ENCODE results near the gene FKBP10. TPM values are rescaled to one million over a fixed set of nuclear protein-coding genes. Genes with fewer than 3 reads are reported as not detected.
A peak's percentile ranks its signal among the peaks of the same experiment; 100 is the strongest.

Gene FKBP10
- total RNA-seq, 1 donor from 2014 or later: 154 TPM

DNA sequence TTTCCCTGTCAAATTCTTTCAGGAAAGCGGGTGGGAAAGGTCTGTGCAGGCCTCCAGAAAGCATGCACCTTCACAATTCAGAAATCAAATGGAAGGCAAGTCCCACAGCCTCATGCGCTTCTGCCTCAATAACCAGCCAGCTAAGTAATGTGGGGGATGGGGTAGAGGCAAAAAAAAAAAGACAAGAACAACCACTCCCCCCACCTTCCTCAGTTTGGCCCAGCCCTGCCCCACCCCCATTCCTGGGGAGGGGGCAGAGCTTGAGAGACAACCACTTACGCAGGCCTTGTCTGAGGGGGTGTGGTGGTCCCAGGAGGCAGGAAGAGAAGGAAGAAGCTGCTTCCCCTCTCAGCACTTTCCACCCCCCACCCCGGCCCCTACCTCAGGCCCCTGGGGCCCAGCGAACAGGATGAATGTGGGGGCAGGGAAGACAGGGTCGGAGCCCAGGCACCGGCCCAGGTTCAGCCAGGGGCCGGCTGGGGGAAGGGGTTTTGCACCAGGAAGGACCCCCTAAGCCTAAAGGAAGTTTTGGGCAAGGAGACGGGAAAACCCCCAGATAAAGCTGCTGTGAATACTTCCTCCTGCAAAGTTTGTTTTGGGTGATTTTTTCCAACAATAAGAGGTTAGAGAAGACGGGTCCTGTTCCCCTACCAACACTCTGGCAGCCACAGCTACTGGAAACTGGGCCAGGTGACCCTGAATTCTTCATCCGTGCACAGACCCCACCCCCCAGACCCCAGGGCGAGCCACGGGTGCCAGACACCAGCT lies 27.5 kb upstream of the FKBP10 start:
- no peaks in the 10 kb centered on the region for H3K9me3 Mint-ChIP-seq (ENCODE audit: low read depth)
- TF ChIP-seq, protein P1, sequence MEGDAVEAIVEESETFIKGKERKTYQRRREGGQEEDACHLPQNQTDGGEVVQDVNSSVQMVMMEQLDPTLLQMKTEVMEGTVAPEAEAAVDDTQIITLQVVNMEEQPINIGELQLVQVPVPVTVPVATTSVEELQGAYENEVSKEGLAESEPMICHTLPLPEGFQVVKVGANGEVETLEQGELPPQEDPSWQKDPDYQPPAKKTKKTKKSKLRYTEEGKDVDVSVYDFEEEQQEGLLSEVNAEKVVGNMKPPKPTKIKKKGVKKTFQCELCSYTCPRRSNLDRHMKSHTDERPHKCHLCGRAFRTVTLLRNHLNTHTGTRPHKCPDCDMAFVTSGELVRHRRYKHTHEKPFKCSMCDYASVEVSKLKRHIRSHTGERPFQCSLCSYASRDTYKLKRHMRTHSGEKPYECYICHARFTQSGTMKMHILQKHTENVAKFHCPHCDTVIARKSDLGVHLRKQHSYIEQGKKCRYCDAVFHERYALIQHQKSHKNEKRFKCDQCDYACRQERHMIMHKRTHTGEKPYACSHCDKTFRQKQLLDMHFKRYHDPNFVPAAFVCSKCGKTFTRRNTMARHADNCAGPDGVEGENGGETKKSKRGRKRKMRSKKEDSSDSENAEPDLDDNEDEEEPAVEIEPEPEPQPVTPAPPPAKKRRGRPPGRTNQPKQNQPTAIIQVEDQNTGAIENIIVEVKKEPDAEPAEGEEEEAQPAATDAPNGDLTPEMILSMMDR (IDR thresholded peaks at IDR 0.05; ENCODE audit: unreplicated experiment): no peak
- peak overlapping the region; percentile 81 for H3K4me3 Mint-ChIP-seq (ENCODE audit: low read depth)
- H3K27ac Mint-ChIP-seq: peak overlapping the region; percentile 97
- peaks cover 4% of the 10 kb centered on the region for H3K36me3 Mint-ChIP-seq (ENCODE audit: insufficient read depth)
- DNase-seq (ENCODE audit: low spot score, unreplicated experiment): no peak
- H3K27me3 Mint-ChIP-seq: no peaks in the 10 kb centered on the region
- H3K4me1 Mint-ChIP-seq (ENCODE audit: low read depth): peaks cover 34% of the 10 kb centered on the region

DNA sequence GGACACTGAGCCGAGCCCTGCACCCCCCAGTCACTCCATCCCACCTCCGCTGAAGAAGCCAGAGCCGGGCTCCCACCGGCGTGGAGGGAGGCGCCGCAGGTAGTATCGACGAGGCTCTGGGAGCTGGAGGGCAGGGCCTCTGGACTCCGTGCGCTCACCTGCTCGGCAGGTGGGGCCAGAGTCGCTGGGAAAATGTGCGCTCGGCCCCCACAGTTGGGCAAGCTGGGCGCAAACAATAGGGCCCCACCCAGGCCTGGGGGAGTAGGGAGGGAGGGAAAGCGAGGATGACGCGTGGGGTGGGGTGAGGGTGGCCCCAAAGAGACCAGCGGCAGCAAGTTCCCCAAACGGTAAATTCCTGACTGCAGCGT lies 27.0 kb upstream of the FKBP10 start:
- H3K9me3 Mint-ChIP-seq (ENCODE audit: low read depth): no peaks in the 10 kb centered on the region
- H3K4me3 Mint-ChIP-seq (ENCODE audit: low read depth): peak overlapping the region; percentile 81
- peak overlapping the region; percentile 97 for H3K27ac Mint-ChIP-seq
- H3K36me3 Mint-ChIP-seq (ENCODE audit: insufficient read depth): peaks cover 2% of the 10 kb centered on the region
- DNase-seq (ENCODE audit: low spot score, unreplicated experiment): peak; percentile 64
- H3K4me1 Mint-ChIP-seq (ENCODE audit: low read depth): peaks cover 33% of the 10 kb centered on the region
- H3K27me3 Mint-ChIP-seq: no peaks in the 10 kb centered on the region
- TF ChIP-seq, protein P1 (IDR thresholded peaks at IDR 0.05; ENCODE audit: unreplicated experiment): no peak

DNA sequence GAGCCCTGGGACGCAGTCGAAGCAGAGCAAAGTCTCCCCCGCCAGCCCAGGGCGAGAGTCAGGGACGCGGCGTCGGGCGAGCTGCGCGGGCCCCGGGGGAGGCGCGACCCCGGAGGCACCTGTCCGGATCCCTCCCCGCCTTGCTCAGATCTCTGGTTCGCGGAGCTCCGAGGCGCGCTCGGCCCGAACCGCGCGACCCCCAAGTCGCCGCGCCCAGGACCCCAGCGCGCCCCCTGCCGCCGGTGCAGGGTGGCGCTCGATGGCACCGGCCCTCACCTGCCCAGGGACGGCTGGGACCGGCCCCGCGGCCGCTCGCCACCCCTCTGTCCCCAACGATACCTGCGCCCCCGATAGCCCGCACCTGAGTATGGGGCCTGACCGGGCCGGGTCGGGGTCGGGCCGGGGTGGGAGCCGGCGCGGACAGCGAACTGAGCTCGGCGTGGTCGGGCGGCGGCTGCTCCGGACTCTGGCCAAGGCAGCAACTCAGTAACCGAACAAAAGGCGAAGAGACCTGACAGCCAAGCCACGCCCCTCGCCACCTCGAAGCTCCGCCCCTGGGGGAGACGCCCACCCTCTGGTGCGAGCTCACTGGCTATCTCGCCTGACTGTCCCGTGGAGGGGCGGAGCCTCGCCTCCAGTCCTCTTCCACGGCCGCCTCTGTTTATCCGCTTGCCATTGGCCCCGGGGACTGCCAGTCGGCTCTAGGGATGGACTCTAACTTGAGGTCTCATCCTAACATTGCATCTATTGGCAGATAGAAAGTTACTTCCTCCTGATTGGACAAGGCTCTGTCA lies 26.4 kb upstream of the FKBP10 start, which contains the start of gene JUP:
Gene JUP, minus strand, starts transcription at position 485 of the 794 bp plus-strand sequence. CDS start 14,857 bp downstream, outside the sequence.
- peaks cover 2% of the 10 kb centered on the region for H3K36me3 Mint-ChIP-seq (ENCODE audit: insufficient read depth)
- peaks cover 32% of the 10 kb centered on the region for H3K4me1 Mint-ChIP-seq (ENCODE audit: low read depth)
- peak within 1 kb of the TSS; percentile 81 for H3K4me3 Mint-ChIP-seq (ENCODE audit: low read depth)
- no peaks in the 10 kb centered on the region for H3K27me3 Mint-ChIP-seq
- TF ChIP-seq, protein P1 (IDR thresholded peaks at IDR 0.05; ENCODE audit: unreplicated experiment): peak; percentile 95
- H3K27ac Mint-ChIP-seq: peak within 1 kb of the TSS; percentile 97
- peak; percentile 100 for DNase-seq (ENCODE audit: low spot score, unreplicated experiment)
- no peaks in the 10 kb centered on the region for H3K9me3 Mint-ChIP-seq (ENCODE audit: low read depth)

DNA sequence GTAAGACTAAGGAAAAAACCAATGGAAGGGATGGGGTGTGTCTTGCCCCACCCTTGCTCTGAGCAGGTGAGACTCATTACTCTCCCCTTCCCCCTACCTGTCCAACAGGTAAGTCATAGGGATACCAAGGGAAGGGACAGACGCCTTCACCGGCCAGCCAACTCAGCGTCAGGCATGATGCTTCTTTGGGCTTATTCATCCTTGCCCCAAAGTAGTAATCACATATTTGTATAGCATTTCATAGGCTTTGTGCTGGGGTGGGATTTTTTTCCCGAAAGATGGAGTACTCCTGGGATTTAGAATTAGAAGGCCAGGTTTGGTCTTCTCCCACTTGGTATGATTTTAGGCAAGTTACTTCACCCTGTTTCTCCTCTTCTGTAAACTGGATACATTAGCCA lies 25.8 kb upstream of the FKBP10 start:
- Mint-ChIP-seq H3K27me3 (no peaks in the 10 kb centered on the region), H3K4me1 (ENCODE audit: low read depth) (peaks cover 26% of the 10 kb centered on the region), H3K36me3 (ENCODE audit: insufficient read depth) (peaks cover 2% of the 10 kb centered on the region), H3K4me3 (ENCODE audit: low read depth) (peak overlapping the region; percentile 81), H3K9me3 (ENCODE audit: low read depth) (no peaks in the 10 kb centered on the region), H3K27ac (peak overlapping the region; percentile 93)
- DNase-seq (ENCODE audit: low spot score, unreplicated experiment): no peak
- TF ChIP-seq, protein P1 (IDR thresholded peaks at IDR 0.05; ENCODE audit: unreplicated experiment): no peak
